Fibroblast of pulmonary artery (primary cell): Measurements from ENCODE around the gene SAMD4A.

Source experiments
- DNase-seq: peaks from one replicate; pipeline ENCODE4 v3.0.0-alpha.2; 2010; ENCODE audit warnings: low read depth
- H3K4me3 ChIP-seq: replicated peaks from 2 replicates; pipeline ENCODE4 v1.5.1; 2011; ENCODE audit warnings: low read depth, mild to moderate bottlenecking, control low read depth, low read length, moderate library complexity
- TF ChIP-seq, protein P1 (sequence below): IDR thresholded peaks from 2 replicates; pipeline ENCODE4 v1.5.1; 2011; ENCODE audit warnings: mild to moderate bottlenecking, control low read depth, low read length, inconsistent platforms; ENCODE audit errors: missing control alignments

SAMD4A gene

DNA sequence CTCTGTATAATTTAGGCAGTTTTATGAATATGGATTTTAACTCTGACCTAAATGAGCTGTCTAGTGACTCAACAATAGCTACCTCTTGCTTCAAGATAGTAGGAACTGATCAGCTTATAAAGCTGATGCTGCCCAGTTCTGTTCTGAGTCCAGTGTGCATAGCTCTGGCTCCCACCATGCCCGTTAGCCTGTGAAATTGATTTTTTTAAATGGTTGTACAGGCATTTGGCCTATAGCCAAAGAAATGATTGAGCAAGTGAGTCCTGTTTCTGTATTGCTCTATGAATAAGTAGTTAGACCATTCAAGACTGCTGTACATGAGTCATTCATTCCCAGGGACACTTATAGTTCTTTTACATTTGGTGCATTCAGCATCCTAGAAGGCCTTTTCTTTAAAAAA is 36.4 kb downstream of the SAMD4A start:
- no peak overlapping the region for H3K4me3 ChIP-seq
- DNase-seq: peak; percentile 72
- TF ChIP-seq, protein P1, sequence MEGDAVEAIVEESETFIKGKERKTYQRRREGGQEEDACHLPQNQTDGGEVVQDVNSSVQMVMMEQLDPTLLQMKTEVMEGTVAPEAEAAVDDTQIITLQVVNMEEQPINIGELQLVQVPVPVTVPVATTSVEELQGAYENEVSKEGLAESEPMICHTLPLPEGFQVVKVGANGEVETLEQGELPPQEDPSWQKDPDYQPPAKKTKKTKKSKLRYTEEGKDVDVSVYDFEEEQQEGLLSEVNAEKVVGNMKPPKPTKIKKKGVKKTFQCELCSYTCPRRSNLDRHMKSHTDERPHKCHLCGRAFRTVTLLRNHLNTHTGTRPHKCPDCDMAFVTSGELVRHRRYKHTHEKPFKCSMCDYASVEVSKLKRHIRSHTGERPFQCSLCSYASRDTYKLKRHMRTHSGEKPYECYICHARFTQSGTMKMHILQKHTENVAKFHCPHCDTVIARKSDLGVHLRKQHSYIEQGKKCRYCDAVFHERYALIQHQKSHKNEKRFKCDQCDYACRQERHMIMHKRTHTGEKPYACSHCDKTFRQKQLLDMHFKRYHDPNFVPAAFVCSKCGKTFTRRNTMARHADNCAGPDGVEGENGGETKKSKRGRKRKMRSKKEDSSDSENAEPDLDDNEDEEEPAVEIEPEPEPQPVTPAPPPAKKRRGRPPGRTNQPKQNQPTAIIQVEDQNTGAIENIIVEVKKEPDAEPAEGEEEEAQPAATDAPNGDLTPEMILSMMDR: no peak

DNA sequence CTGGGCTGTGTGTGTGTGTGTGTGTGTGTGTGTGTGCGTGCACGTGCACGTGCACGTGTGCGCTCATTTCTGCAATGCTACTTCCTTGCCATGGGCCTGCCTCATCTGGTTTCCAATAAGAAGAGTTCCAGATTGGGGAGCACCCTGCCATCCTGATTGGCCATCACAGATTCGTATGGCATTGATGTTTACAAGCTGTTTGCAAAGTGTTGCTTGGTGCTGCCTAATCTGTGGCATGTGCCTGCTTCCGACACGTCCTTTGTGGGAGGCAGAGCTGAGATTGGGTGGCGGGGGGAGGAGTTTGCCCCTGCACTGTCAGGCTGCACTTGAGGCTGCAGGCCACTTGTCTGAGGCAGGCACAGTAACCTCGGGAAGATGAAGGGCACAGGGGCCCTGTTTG is 39.2 kb downstream of the SAMD4A start:
- H3K4me3 ChIP-seq: no peak overlapping the region
- peak; percentile 44 for DNase-seq
- TF ChIP-seq, protein P1: no peak

GRCh38 chr14:54606631-54607133 is 39.8 kb downstream of the SAMD4A start:
- TF ChIP-seq, protein P1: no peak
- H3K4me3 ChIP-seq: no peak overlapping the region
- peak; percentile 48 for DNase-seq

DNA sequence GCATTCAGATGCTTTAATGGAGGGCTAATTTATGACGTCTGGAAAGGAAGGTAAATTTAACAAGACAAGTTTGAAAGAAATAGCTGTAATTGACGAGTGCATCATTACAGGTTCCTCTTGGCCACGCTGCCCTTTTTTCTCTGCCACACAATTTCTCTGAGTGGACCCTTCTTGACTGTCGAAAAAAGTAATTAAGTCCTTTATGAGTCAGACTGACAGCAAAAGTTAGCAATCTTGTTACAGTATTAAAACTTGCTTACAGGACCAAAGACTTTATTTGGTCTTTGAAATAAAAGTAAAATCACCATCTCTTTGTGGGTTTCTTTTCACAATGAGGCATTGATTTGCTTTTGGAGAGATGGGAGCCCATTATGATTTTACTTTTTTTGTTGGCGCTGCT is 42.6 kb downstream of the SAMD4A start:
- TF ChIP-seq, protein P1: no peak
- no peak overlapping the region for H3K4me3 ChIP-seq
- DNase-seq: no peak

DNA sequence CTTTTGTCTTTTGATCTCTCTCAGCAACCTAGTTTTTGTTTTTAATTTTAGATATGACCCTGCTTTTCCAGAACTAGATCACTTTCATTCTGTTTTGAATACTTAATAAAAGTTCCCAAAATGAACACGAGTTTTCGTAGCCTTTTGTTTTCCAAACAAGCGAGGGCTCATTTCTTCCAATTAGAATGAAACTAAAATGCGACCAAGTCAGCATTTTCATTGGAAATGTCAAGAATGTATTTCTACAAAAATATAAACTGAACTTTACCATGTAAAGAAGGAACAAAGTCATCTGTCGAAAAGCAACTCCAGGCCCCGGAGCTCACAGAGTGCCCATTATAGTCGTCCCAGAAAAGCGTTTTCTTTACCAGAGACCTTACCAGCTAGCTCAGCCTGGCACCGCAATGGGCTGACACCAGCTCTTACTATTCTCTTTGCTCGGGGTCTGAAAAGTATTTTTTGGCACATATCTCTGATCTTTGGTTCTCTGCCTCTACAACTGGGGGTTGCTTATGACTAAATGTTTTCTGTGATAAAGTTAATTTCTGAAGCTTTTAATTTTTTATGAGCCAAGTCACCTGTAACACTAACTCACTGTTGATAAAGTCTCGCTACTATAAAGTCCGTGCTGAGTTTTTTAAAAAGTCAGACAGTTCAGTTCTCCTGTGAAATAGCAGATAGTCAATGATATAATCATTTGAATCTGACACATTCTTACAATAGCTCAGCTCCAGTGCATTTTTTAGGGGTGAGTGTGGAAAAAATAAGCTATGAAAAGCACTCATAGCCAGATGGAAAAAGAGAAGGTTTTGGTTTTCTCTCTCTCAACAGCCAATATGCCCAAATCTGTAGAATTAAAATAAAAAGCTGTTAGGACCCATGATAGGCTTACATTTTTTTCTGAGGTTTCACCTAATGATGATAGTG is 43.4 kb downstream of the SAMD4A start:
- no peak overlapping the region for H3K4me3 ChIP-seq
- DNase-seq: peak; percentile 44
- TF ChIP-seq, protein P1: no peak

GRCh38 chr14:54614296-54614695 is 47.4 kb downstream of the SAMD4A start:
- no peak overlapping the region for H3K4me3 ChIP-seq
- DNase-seq: no peak
- TF ChIP-seq, protein P1: no peak
